Heart left ventricle (tissue), 16 donors: ENCODE results near the gene CCR9. TPM values are rescaled to one million over a fixed set of nuclear protein-coding genes. Genes with fewer than 3 reads are reported as not detected.

Source experiments
- ATAC-seq, 4 donors: fragments of 200-7000 bp; cut with Tn5 transposase; one replicate each; pipeline ENCODE4 v1.9.1; 2020 to 2022; ENCODE audit warnings: moderate library complexity in 4 of 4, mild to moderate bottlenecking in 3 of 4, moderate number of reproducible peaks in 1 of 4
- DNase-seq, 5 donors: peaks; one replicate each; pipeline ENCODE4 v3.0.0-alpha.2; 2020
- H3K27ac ChIP-seq, 12 donors: fragments of 200-600 bp; sonication (generic) in 4 of 12; one replicate each; pipeline versions ENCODE4 v1.5.0 to v1.8.0; 2016 to 2022; ENCODE audit warnings: mild to moderate bottlenecking in 2 of 12
- H3K27me3 ChIP-seq, 9 donors: fragments of 200-600 bp; sonication (generic) in 2 of 9; one replicate each; pipeline versions ENCODE4 v1.5.1 to v1.8.0; 2016 to 2022; ENCODE audit warnings: mild to moderate bottlenecking in 3 of 9
- H3K36me3 ChIP-seq, 9 donors: fragments of 200-600 bp; sonication (generic) in 2 of 9; one replicate each; pipeline versions ENCODE4 v1.5.0 to v1.8.0; 2018 to 2022; ENCODE audit warnings: mild to moderate bottlenecking in 2 of 9
- H3K4me1 ChIP-seq, 12 donors: fragments of 200-600 bp; sonication (generic) in 4 of 12; one replicate each; pipeline versions ENCODE4 v1.5.0 to v1.8.0; 2016 to 2022; ENCODE audit warnings: mild to moderate bottlenecking in 3 of 12
- H3K4me3 ChIP-seq, 12 donors: fragments of 200-600 bp; sonication (generic) in 4 of 12; one replicate each; pipeline versions ENCODE4 v1.5.0 to v1.8.0; 2017 to 2022; ENCODE audit warnings: mild to moderate bottlenecking in 9 of 12, moderate library complexity in 4 of 12
- H3K9me3 ChIP-seq, 12 donors: fragments of 200-600 bp; sonication (generic) in 4 of 12; one replicate each; pipeline versions ENCODE4 v1.5.0 to v1.8.0; 2016 to 2022; ENCODE audit warnings: mild to moderate bottlenecking in 1 of 12
- CTCF ChIP-seq, 12 donors: fragments of 200-600 bp; sonication (generic) in 4 of 12; IDR thresholded peaks; one replicate each; pipeline versions ENCODE4 v1.5.0 to v1.8.0; 2018 to 2022; ENCODE audit warnings: antibody characterized with exemption in 12 of 12, mild to moderate bottlenecking in 5 of 12
- POLR2A ChIP-seq, 2 donors: fragments of 450-650 bp; IDR thresholded peaks; one replicate each; pipeline ENCODE4 v1.6.1; 2017; ENCODE audit warnings: antibody characterized with exemption in 2 of 2, mild to moderate bottlenecking in 2 of 2, moderate library complexity in 2 of 2
- WGBS, 4 donors: extraction: QIAGEN DNeasy Blood & Tissue Kit in 2 of 4; methylation state at CpG; one replicate each; pipeline versions ENCODE4 v1.1.5 to v1.1.7; 2013 to 2018; 5-methylcytosine and 5-hydroxymethylcytosine counted together
- intact Hi-C, 10 donors: fragments of 100-400 bp; cut with DNase I; formaldehyde crosslinking; loops; one replicate each; pipeline versions ENCODE4 v1.11.1 to v1.14.2; 2022
- polyA plus RNA-seq, 2 donors: library from polyadenylated mRNA; stranded (reverse); fragments of 200-250 nt; gene quantifications; one replicate each; pipeline ENCODE4 v1.2.3, GENCODE V29; 2013
- total RNA-seq, 9 donors: library from RNA; depleted of rRNA in 2 of 9; stranded (reverse); fragments of >200 nt in 2 of 9; fragmentation: NEBNext Ultra II Directional in 3 of 9; extraction: Animal tissue kit (Norgen Biotek cat#: 25700) in 3 of 9; gene quantifications; one replicate each; pipeline versions ENCODE4 v1.1.0 to v1.2.4, GENCODE V29; 2016 to 2023
- donor health status: ischemic (EF 13 %, LVEDD 7.1; RV severe dilation, severe dysfunction).
- donor health status: healthy with polysubstance abuse.
- donor health status: DM: no; HTN: yes; CAD: no.
- donor health status: DM: no; HTN: no; CAD: no.
- donor health status: ischemic (EF 25% LVEDD 6.9; RV normal size, moderate dysfunction).
- donor health status: ischemic (EF 25% LVEDD 5.7; RV mildly dilated, moderate dysfunction).
- donor health status: healthy.
- donor health status: DM: yes; HTN: yes; CAD: no.
- donor health status: ischemic (EF 35%, LVEDD 5.7; RV mildly dilated, moderate dysfunction).
- donor health status: nonischemic (EF 11% LVEDD 7.7; RV severe dilation, severe dysfunction).
- donor health status: DM: yes; HTN: yes; CAD: no.
- donor health status: PGD.
- donor health status: ischemic (EF 29% LVEDD 5.4; RV normal size, mild dysfunction).
- donor health status: nonischemic (EF 23%, LVEDD 6.1; RV moderate dilation, normal function).

CCR9 gene
- total and polyA plus RNA-seq, 11 donors: 0.03 TPM; not detected in 10

GRCh38 chr3:45860481-45860880, 25.9 kb upstream of the CCR9 start:
- Histone ChIP-seq H3K27me3 (no peaks in the 10 kb centered on the region), H3K9me3 (peaks cover 0 to 22% (median 5%) of the 10 kb centered on the region in 12 donors), H3K27ac (no peak overlapping the region), H3K4me1 (no peaks in the 10 kb centered on the region), H3K36me3 (no peaks in the 10 kb centered on the region), H3K4me3 (no peak overlapping the region)
- intact Hi-C loops: no loop called here
- ATAC-seq: no peak
- TF ChIP-seq POLR2A (IDR thresholded peaks at IDR 0.05) (no peak), CTCF (IDR thresholded peaks at IDR 0.05) (no peak)
- no peak for DNase-seq
- WGBS, 4 donors: 72 to 84% (median 80%) methylated on average over 4 of the region's 4 CpGs

- intact Hi-C loops: no loop called here
- ATAC-seq (no peak), DNase-seq (no peak)
- H3K9me3 ChIP-seq: peaks cover 0 to 15% (median 0%) of the 10 kb centered on the region in 12 donors
- no peaks in the 10 kb centered on the region for H3K36me3 ChIP-seq
- no peak overlapping the region for H3K4me3 ChIP-seq
- TF ChIP-seq CTCF (IDR thresholded peaks at IDR 0.05) (no peak), POLR2A (IDR thresholded peaks at IDR 0.05) (no peak)
- H3K4me1 ChIP-seq: no peaks in the 10 kb centered on the region
- 57 to 62% (median 59%) methylated on average over 7 of the region's 7 CpGs for WGBS, 4 donors
- H3K27ac ChIP-seq: no peak overlapping the region
- H3K27me3 ChIP-seq: no peaks in the 10 kb centered on the region
Observed at GRCh38 chr3:45861043-45861719, 25.2 kb upstream of the CCR9 start.

- DNase-seq (no peak), ATAC-seq (no peak)
- intact Hi-C loops: no loop called here
- Histone ChIP-seq H3K27me3 (no peaks in the 10 kb centered on the region), H3K27ac (no peak overlapping the region), H3K4me1 (no peaks in the 10 kb centered on the region), H3K36me3 (no peaks in the 10 kb centered on the region), H3K4me3 (no peak overlapping the region), H3K9me3 (peaks cover 0 to 8% (median 0%) of the 10 kb centered on the region in 12 donors)
- WGBS, 4 donors: 65 to 72% (median 67%) methylated on average over 8 of the region's 8 CpGs
- TF ChIP-seq POLR2A (IDR thresholded peaks at IDR 0.05) (no peak), CTCF (IDR thresholded peaks at IDR 0.05) (no peak)
Observed at GRCh38 chr3:45864760-45865519, 21.4 kb upstream of the CCR9 start.

- Histone ChIP-seq H3K36me3 (no peaks in the 10 kb centered on the region), H3K27me3 (no peaks in the 10 kb centered on the region), H3K27ac (no peak overlapping the region), H3K4me3 (no peak overlapping the region), H3K9me3 (peaks cover 0 to 8% (median 0%) of the 10 kb centered on the region in 12 donors), H3K4me1 (no peaks in the 10 kb centered on the region)
- no peak for TF ChIP-seq POLR2A (IDR thresholded peaks at IDR 0.05)
- no peak for TF ChIP-seq CTCF (IDR thresholded peaks at IDR 0.05)
- DNase-seq: no peak
- no peak for ATAC-seq
- 74 to 90% (median 87%) methylated on average over 6 of the region's 6 CpGs for WGBS, 4 donors
- intact Hi-C loops: no loop called here
Observed at GRCh38 chr3:45865563-45865962, 20.8 kb upstream of the CCR9 start.
